HepG2 (cell line): ENCODE results near the gene CHRNG. TPM values are rescaled to one million over a fixed set of nuclear protein-coding genes. Genes with fewer than 3 reads are reported as not detected.

Experiments used
- BATF2 ChIP-seq: sonication (generic); formaldehyde crosslinking; IDR thresholded peaks from 2 replicates; pipeline ENCODE4 v1.8.0; 2022; ENCODE audit warnings: mild to moderate bottlenecking, missing genetic modification reagents, moderate library complexity
- BRD4 ChIP-seq: sonication (generic); formaldehyde crosslinking; IDR thresholded peaks from 2 replicates; pipeline ENCODE4 v1.4.0; 2020; ENCODE audit warnings: missing genetic modification reagents
- CEBPZ ChIP-seq: IDR thresholded peaks from 2 replicates; pipeline ENCODE4 v1.6.1; 2012; ENCODE audit warnings: low read length, improper control_type of control experiment
- CREBL2 ChIP-seq: sonication (generic); formaldehyde crosslinking; IDR thresholded peaks from 2 replicates; pipeline ENCODE4 v1.8.1; 2023; ENCODE audit warnings: missing genetic modification reagents, mild to moderate bottlenecking, borderline replicate concordance
- ELF1 ChIP-seq: sonication (generic); formaldehyde crosslinking; IDR thresholded peaks from 2 replicates; pipeline ENCODE4 v1.4.0; 2020; ENCODE audit warnings: missing genetic modification reagents
- GMEB2 ChIP-seq: IDR thresholded peaks from 2 replicates; pipeline ENCODE4 v1.6.1; 2016; ENCODE audit warnings: missing biosample characterization, missing genetic modification reagents, low read depth
- GRHL1 ChIP-seq: sonication (generic); formaldehyde crosslinking; conservative IDR thresholded peaks from 2 replicates; pipeline ENCODE4 v1.8.0; 2022; ENCODE audit warnings: missing genetic modification reagents
- HNRNPLL ChIP-seq: fragments of 200-400 bp; formaldehyde crosslinking; IDR thresholded peaks from 2 replicates; pipeline ENCODE4 v1.6.1; 2017; ENCODE audit warnings: mild to moderate bottlenecking, low read depth, low read length; ENCODE audit not compliant: poor library complexity, severe bottlenecking
- KDM1A ChIP-seq: IDR thresholded peaks from 2 replicates; pipeline ENCODE4 v1.6.1; 2016; ENCODE audit warnings: missing compliant biosample characterization
- KLF11 ChIP-seq: IDR thresholded peaks from 2 replicates; pipeline ENCODE4 v1.6.1; 2016; ENCODE audit warnings: missing compliant biosample characterization
- KLF16 ChIP-seq, 2 experiments: sonication (generic) in 1 of 2; formaldehyde crosslinking in 1 of 2; IDR thresholded peaks; 2 replicates each; pipeline versions ENCODE4 v1.6.1 to v1.8.0; 2016 to 2023; ENCODE audit warnings: missing genetic modification reagents in 2 of 2, missing compliant biosample characterization in 1 of 2
- KLF9 ChIP-seq: IDR thresholded peaks from 2 replicates; pipeline ENCODE4 v1.6.1; 2016; ENCODE audit warnings: low read depth
- NRL ChIP-seq: sonication (generic); formaldehyde crosslinking; IDR thresholded peaks from 2 replicates; pipeline ENCODE4 v1.5.0; 2020; ENCODE audit warnings: missing genetic modification reagents, mild to moderate bottlenecking, moderate library complexity, borderline replicate concordance
- ZNF207 ChIP-seq: fragments of 450-650 bp; IDR thresholded peaks from 2 replicates; pipeline ENCODE4 v1.6.1; 2016; ENCODE audit warnings: antibody characterized with exemption, borderline replicate concordance
- ZNF230 ChIP-seq: sonication (generic); formaldehyde crosslinking; IDR thresholded peaks from 2 replicates; pipeline ENCODE4 v1.4.0; 2020; ENCODE audit warnings: mild to moderate bottlenecking, missing genetic modification reagents
- ZNF292 ChIP-seq: sonication (generic); formaldehyde crosslinking; IDR thresholded peaks from 2 replicates; pipeline ENCODE4 v1.8.1; 2022; ENCODE audit warnings: mild to moderate bottlenecking, low read depth, missing genetic modification reagents, borderline replicate concordance
- ZNF589 ChIP-seq: sonication (generic); formaldehyde crosslinking; conservative IDR thresholded peaks from 2 replicates; pipeline ENCODE4 v1.8.0; 2022; ENCODE audit warnings: mild to moderate bottlenecking, moderate library complexity, missing genetic modification reagents
- ZNF691 ChIP-seq: sonication (generic); formaldehyde crosslinking; IDR thresholded peaks from 2 replicates; pipeline ENCODE4 v1.4.0; 2020; ENCODE audit warnings: missing genetic modification reagents, low read depth, mild to moderate bottlenecking, borderline replicate concordance
- ZNF790 ChIP-seq: sonication (generic); formaldehyde crosslinking; IDR thresholded peaks from 2 replicates; pipeline ENCODE4 v1.8.0; 2022; ENCODE audit warnings: missing genetic modification reagents, mild to moderate bottlenecking, borderline replicate concordance
- ZSCAN21 ChIP-seq: sonication (generic); formaldehyde crosslinking; IDR thresholded peaks from 2 replicates; pipeline ENCODE4 v1.8.0; 2022; ENCODE audit warnings: mild to moderate bottlenecking, missing genetic modification reagents, moderate library complexity, borderline replicate concordance
- polyA plus RNA-seq, 8 experiments: library from polyadenylated mRNA; depleted of rRNA in 3 of 8; stranded (reverse) in 7 of 8; unstranded in 1 of 8; fragments of >200 nt; fragmentation: Illumina TruSeq in 4 of 8; extraction: Trizol in 4 of 8; gene quantifications; 2 replicates each; pipeline versions ENCODE4 v1.2.1 to v1.2.3, GENCODE V29; 2011 to 2016; ENCODE audit warnings: low read depth in 4 of 8, missing spikeins in 1 of 8, mixed read lengths in 1 of 8; ENCODE audit not compliant: insufficient read depth in 1 of 8
- total RNA-seq, 5 experiments: library from RNA; depleted of rRNA; stranded (reverse); fragments of >200 nt; fragmentation: Illumina TruSeq; extraction: Trizol; gene quantifications; 2 replicates each; pipeline ENCODE4 v1.2.3, GENCODE V29; 2016; ENCODE audit warnings: low read depth in 1 of 5

The CHRNG gene
- total and polyA plus RNA-seq, 2 of the 13 experiments (the other 11 are each of a cell fraction or from before 2014, with no cell fraction given): not detected

GRCh38 chr2:232523682-232524597 is 15.6 kb upstream of the CHRNG start (continued):
- TF ChIP-seq GMEB2 (CRISPR knock-in tag) (no peak), NRL (no peak), ELF1 (CRISPR knock-in tag) (no peak), KLF11 (CRISPR knock-in tag) (no peak), ZSCAN21 (CRISPR knock-in tag) (peak; percentile 52; the same call in 1 of the 2 replicates), HNRNPLL (peak; percentile 58), ZNF790 (CRISPR knock-in tag) (no peak), BRD4 (no peak), ZNF292 (CRISPR knock-in tag) (no peak), ZNF207 (no peak), GRHL1 (CRISPR knock-in tag) (no peak), CREBL2 (CRISPR knock-in tag) (no peak), KLF16 (CRISPR knock-in tag; IDR thresholded peaks at IDR 0.05) (no peak), ZNF589 (no peak), BATF2 (no peak), KDM1A (CRISPR knock-in tag) (no peak), CEBPZ (no peak), ZNF230 (CRISPR knock-in tag) (no peak), KLF9 (CRISPR knock-in tag) (no peak), ZNF691 (CRISPR knock-in tag) (no peak)
